Skeletal muscle satellite cell (primary cell): ENCODE results near the gene SOSTDC1. TPM values are rescaled to one million over a fixed set of nuclear protein-coding genes. Genes with fewer than 3 reads are reported as not detected.
A peak's percentile ranks its signal among the peaks of the same experiment; 100 is the strongest.

ENCODE experiments used
- H3K27me3 ChIP-seq: 2 replicates; pipeline ENCODE4 v1.7.0; 2013; ENCODE audit warnings: low read length; ENCODE audit not compliant: control insufficient read depth, insufficient read depth
- H3K36me3 ChIP-seq: 2 replicates; pipeline ENCODE4 v1.7.0; 2013; ENCODE audit warnings: mild to moderate bottlenecking, control low read depth, low read length; ENCODE audit not compliant: insufficient read depth
- H3K4me1 ChIP-seq: 2 replicates; pipeline ENCODE4 v1.7.0; 2013; ENCODE audit warnings: low read length; ENCODE audit not compliant: control insufficient read depth, insufficient read depth
- H3K4me2 ChIP-seq: 2 replicates; pipeline ENCODE4 v1.7.0; 2013; ENCODE audit warnings: mild to moderate bottlenecking, low read length
- H3K4me3 ChIP-seq: 2 replicates; pipeline ENCODE4 v1.7.0; 2013; ENCODE audit warnings: low read length
- H3K9ac ChIP-seq: 2 replicates; pipeline ENCODE4 v1.7.0; 2013; ENCODE audit warnings: mild to moderate bottlenecking, low read depth, low read length, moderate library complexity
- H3K9me3 ChIP-seq: replicated peaks from 2 replicates; pipeline ENCODE4 v1.7.0; 2013; ENCODE audit warnings: mild to moderate bottlenecking, control low read depth, low read length
- small RNA-seq: library from RNA; depleted of rRNA; stranded (forward); fragments of <200 nt; gene quantifications from one replicate; pipeline ENCODE3, GENCODE V24; 2012

SOSTDC1 gene

DNA sequence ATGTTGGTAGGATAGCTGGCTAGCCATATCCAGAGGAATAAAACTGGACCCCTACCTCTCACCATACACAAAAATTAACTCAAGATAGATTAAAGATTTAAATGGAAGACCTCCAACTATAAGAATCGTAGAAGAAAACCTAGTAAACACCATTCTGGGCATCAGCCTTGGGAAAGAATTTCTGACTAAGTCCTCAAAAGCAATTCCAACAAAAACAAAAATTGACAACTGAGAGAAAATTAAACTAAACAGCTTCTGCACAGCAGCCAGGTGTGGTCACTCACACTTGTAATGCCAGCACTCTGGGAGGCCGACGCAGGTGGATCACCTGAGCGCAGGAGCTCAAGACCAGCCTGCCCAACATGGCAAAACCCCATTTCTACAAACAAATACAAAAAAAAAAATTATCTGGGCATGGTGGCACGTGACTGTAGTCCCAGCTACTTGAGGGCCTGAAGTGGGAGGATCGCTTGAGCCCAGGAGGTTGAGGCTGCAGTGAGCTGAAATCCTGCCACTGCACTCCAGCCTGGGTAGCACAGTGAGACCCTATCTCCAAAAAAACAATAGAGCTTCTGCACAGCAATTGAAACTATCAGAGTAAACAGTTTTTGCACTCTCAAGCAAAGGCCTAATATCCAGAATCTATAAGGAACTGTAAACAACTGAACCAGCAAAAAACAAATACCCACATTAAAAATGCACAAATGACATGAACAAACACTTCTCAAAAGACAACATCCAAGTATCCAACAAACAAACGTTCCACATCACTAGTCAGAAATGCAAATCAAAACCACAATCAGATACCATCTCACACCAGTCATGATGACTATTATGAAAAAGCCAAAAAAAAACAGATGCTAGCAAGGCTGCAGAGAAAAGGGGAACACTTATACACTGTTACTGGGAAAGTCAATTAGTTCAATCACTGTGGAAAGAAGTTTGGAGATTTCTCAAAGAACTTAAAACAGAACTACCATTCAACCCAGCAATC lies 49.0 kb downstream of the SOSTDC1 start:
- H3K36me3 ChIP-seq: no peaks in the 10 kb centered on the region
- no peaks in the 10 kb centered on the region for H3K27me3 ChIP-seq
- no peak overlapping the region for H3K4me3 ChIP-seq
- peak overlapping the region; percentile 31 for H3K4me2 ChIP-seq
- no peaks in the 10 kb centered on the region for H3K9me3 ChIP-seq
- H3K9ac ChIP-seq: peak overlapping the region; percentile 15
- peaks cover 38% of the 10 kb centered on the region for H3K4me1 ChIP-seq

DNA sequence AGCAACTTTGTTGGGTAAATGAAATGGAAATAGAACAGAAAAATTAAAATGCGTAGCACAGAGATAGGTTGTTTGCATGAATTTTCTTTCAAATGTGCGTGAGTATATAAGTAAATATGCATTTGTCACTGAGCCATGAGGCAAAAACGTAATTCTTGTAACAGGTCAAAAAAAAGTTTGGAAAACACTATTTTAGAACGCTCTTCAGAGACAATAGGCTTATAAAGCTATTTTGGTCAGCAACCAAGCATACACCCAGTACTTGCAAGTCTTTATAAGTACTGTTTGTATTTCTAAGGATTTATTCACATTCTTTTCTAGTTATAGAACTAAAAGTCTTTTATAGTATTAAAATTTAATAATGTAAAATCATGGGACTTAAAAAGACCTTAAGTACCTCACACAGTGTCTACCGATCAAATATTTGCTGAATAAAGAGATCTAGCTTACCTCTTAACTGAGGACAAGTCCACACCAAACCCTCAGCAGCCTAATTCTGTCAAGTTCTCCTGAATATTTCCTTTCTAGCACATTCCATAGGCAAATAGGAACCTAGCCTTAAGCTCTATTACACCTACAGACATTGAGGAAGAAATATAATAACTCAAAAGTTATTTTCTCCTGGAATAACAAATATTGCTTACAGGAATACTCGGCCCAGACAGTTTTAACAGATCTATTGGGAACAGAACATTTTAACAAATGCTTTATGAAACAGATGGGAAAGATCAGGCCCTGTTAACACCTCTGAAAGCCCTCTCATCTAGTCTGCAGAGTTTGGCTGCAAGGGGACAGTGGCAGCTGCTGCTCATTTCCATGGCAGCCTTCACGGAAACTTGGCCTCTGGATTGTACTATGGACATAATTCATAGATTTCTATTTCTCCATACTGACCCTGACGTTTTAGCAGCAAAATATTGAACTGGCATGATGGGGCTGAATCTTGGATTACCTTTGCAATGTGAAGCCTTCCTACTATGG lies 53.0 kb downstream of the SOSTDC1 start:
- no peaks in the 10 kb centered on the region for H3K27me3 ChIP-seq
- H3K9ac ChIP-seq: no peak overlapping the region
- H3K4me1 ChIP-seq: peaks cover 28% of the 10 kb centered on the region
- no peaks in the 10 kb centered on the region for H3K9me3 ChIP-seq
- no peak overlapping the region for H3K4me3 ChIP-seq
- no peaks in the 10 kb centered on the region for H3K36me3 ChIP-seq
- H3K4me2 ChIP-seq: no peak overlapping the region

Small RNA genes within 50 kb of the gene (small RNA-seq; reads per million reads assigned to genes)
- gene AC005014.3: not detected
